Lower leg skin (tissue), 4 donors: Measurements from ENCODE around the gene MBNL3. TPM values are rescaled to one million over a fixed set of nuclear protein-coding genes. Genes with fewer than 3 reads are reported as not detected.

Experiments
- DNase-seq, 2 donors: peaks; one replicate each; pipeline ENCODE4 v3.0.0-alpha.2; 2019; ENCODE audit warnings: low spot score in 2 of 2
- H3K4me3 ChIP-seq: fragments of 200-600 bp; sonication (generic); 2 replicates; pipeline ENCODE4 v1.5.1; 2017; ENCODE audit warnings: mild to moderate bottlenecking, low read depth; ENCODE audit not compliant: poor library complexity, severe bottlenecking
- POLR2A ChIP-seq, 2 donors: fragments of 450-650 bp; IDR thresholded peaks; one replicate each; pipeline ENCODE4 v1.6.1; 2016 to 2017; ENCODE audit warnings: antibody characterized with exemption in 2 of 2, mild to moderate bottlenecking in 1 of 2, moderate library complexity in 1 of 2
- WGBS, 2 donors: methylation state at CpG; one replicate each; pipeline ENCODE4 v1.1.5; 2018; 5-methylcytosine and 5-hydroxymethylcytosine counted together
- intact Hi-C: fragments of 100-400 bp; cut with DNase I; formaldehyde crosslinking; loops from one replicate; pipeline ENCODE4 v1.15.0; 2023; ENCODE audit warnings: low total_unique reads
- total RNA-seq, 4 donors: library from RNA; depleted of rRNA; stranded (reverse); fragments of >200 nt; gene quantifications; one replicate each; pipeline ENCODE4 v1.1.0, GENCODE V29; 2016
- TF ChIP-seq, protein P1 (sequence below), 3 donors: fragments of 450-650 bp; IDR thresholded peaks; one replicate each; pipeline ENCODE4 v1.5.1; 2016; ENCODE audit warnings: antibody characterized with exemption in 3 of 3, mild to moderate bottlenecking in 3 of 3, moderate library complexity in 2 of 3

MBNL3 gene
- total RNA-seq, 4 donors from 2014 or later, result 22.6 to 33.3 (median 27.2) TPM

GRCh38 chrX:132373610-132374009 is 115.2 kb downstream of the MBNL3 start:
- intact Hi-C loops, result no loop called here
- no peak for DNase-seq
- H3K4me3 ChIP-seq, result no peak overlapping the region
- TF ChIP-seq, protein P1, sequence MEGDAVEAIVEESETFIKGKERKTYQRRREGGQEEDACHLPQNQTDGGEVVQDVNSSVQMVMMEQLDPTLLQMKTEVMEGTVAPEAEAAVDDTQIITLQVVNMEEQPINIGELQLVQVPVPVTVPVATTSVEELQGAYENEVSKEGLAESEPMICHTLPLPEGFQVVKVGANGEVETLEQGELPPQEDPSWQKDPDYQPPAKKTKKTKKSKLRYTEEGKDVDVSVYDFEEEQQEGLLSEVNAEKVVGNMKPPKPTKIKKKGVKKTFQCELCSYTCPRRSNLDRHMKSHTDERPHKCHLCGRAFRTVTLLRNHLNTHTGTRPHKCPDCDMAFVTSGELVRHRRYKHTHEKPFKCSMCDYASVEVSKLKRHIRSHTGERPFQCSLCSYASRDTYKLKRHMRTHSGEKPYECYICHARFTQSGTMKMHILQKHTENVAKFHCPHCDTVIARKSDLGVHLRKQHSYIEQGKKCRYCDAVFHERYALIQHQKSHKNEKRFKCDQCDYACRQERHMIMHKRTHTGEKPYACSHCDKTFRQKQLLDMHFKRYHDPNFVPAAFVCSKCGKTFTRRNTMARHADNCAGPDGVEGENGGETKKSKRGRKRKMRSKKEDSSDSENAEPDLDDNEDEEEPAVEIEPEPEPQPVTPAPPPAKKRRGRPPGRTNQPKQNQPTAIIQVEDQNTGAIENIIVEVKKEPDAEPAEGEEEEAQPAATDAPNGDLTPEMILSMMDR (IDR thresholded peaks at IDR 0.05), result no peak
- TF ChIP-seq POLR2A (IDR thresholded peaks at IDR 0.05), result no peak
- 50 to 66% methylated on average over 3 of the region's 3 CpGs for WGBS, 2 donors

GRCh38 chrX:132369617-132370326 is 119.1 kb downstream of the MBNL3 start:
- intact Hi-C loops, result no loop called here
- no peak for TF ChIP-seq POLR2A (IDR thresholded peaks at IDR 0.05)
- TF ChIP-seq, protein P1 (IDR thresholded peaks at IDR 0.05), result no peak
- H3K4me3 ChIP-seq, result no peak overlapping the region
- no peak for DNase-seq
- WGBS, 2 donors, result 68 to 75% methylated on average over 2 of the region's 2 CpGs

DNA sequence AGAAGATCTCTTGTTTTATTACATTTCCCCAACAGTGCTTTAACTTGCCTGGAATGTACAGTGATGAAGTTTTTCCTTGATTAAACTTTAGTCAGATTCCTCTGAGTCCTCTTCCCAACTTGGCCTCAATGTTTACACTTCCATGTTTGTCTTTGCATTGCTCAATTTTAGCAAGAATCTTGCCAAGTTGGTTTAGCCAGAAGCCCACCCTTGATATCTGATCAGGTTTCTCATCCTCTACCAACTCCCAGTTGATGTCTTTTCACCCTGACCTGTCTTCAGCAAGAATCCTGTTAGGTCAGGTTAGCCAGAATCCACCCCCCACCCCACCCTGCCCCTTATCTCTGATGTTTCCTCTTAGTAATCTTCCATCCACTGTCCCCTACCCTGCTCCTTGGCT is 120.9 kb downstream of the MBNL3 start:
- TF ChIP-seq, protein P1 (IDR thresholded peaks at IDR 0.05), result no peak
- TF ChIP-seq POLR2A (IDR thresholded peaks at IDR 0.05), result no peak
- DNase-seq, result no peak
- intact Hi-C loops, result no loop called here
- H3K4me3 ChIP-seq, result no peak overlapping the region

- no peak for DNase-seq
- 50 to 94% methylated on average over 1 of the region's 1 CpG for WGBS, 2 donors
- H3K4me3 ChIP-seq, result no peak overlapping the region
- intact Hi-C loops, result no loop called here
- TF ChIP-seq, protein P1 (IDR thresholded peaks at IDR 0.05), result no peak
- TF ChIP-seq POLR2A (IDR thresholded peaks at IDR 0.05), result no peak
Measured at GRCh38 chrX:132367314-132367713, 121.5 kb downstream of the MBNL3 start.

GRCh38 chrX:132365490-132365889 is 123.3 kb downstream of the MBNL3 start:
- TF ChIP-seq POLR2A (IDR thresholded peaks at IDR 0.05), result no peak
- TF ChIP-seq, protein P1 (IDR thresholded peaks at IDR 0.05), result no peak
- DNase-seq, result no peak
- H3K4me3 ChIP-seq, result no peak overlapping the region
- intact Hi-C loops, result no loop called here

- WGBS, 2 donors, result 56 to 80% methylated on average over 3 of the region's 3 CpGs
- DNase-seq, result peak in 1 of 2 donors; percentile 21
- H3K4me3 ChIP-seq, result no peak overlapping the region
- no peak for TF ChIP-seq POLR2A (IDR thresholded peaks at IDR 0.05)
- TF ChIP-seq, protein P1 (IDR thresholded peaks at IDR 0.05), result no peak
- intact Hi-C loops, result no loop called here
Measured at GRCh38 chrX:132364313-132364712, 124.5 kb downstream of the MBNL3 start.
